Left lung (tissue), 10 donors: ENCODE data around the gene MGMT. TPM values are rescaled to one million over a fixed set of nuclear protein-coding genes. Genes with fewer than 3 reads are reported as not detected.

Experiments
- ATAC-seq: fragments of 200-7000 bp; cut with Tn5 transposase; one replicate; pipeline ENCODE4 v1.9.1; 2020; ENCODE audit warnings: moderate library complexity
- DNase-seq, 4 donors: peaks; one replicate each; pipeline ENCODE4 v3.0.0-alpha.2; 2013 to 2020
- H3K27ac ChIP-seq, 2 donors: fragments of 200-600 bp; sonication (generic) in 1 of 2; one replicate each; pipeline versions ENCODE4 v1.5.0 to v1.8.0; 2020 to 2021
- H3K27me3 ChIP-seq, 2 donors: fragments of 200-600 bp; sonication (generic) in 1 of 2; one replicate each; pipeline versions ENCODE4 v1.5.0 to v1.8.0; 2020 to 2021
- H3K36me3 ChIP-seq, 2 donors: fragments of 200-600 bp; sonication (generic) in 1 of 2; one replicate each; pipeline versions ENCODE4 v1.5.0 to v1.8.0; 2020 to 2021
- H3K4me1 ChIP-seq, 2 donors: fragments of 200-600 bp; one replicate each; pipeline ENCODE4 v1.8.0; 2021
- H3K4me3 ChIP-seq, 2 donors: fragments of 200-600 bp; sonication (generic) in 1 of 2; one replicate each; pipeline versions ENCODE4 v1.5.0 to v1.8.0; 2020 to 2021; ENCODE audit warnings: mild to moderate bottlenecking in 1 of 2
- H3K9me3 ChIP-seq, 2 donors: fragments of 200-600 bp; sonication (generic) in 1 of 2; one replicate each; pipeline versions ENCODE4 v1.5.0 to v1.8.0; 2020 to 2021
- CTCF ChIP-seq, 2 donors: fragments of 200-600 bp; sonication (generic) in 1 of 2; IDR thresholded peaks; one replicate each; pipeline versions ENCODE4 v1.5.0 to v1.8.0; 2021; ENCODE audit warnings: antibody characterized with exemption in 2 of 2
- intact Hi-C, 2 donors: fragments of 100-400 bp; cut with DNase I; formaldehyde crosslinking; loops; one replicate each; pipeline versions ENCODE4 v1.11.2 to v1.14.2; 2022
- polyA plus RNA-seq, 6 donors: library from polyadenylated mRNA; unstranded; fragments of 120-200 nt; gene quantifications; one replicate each; pipeline ENCODE4 v1.2.1, GENCODE V29; 2013; ENCODE audit not compliant: insufficient read length in 6 of 6
- total RNA-seq, 2 donors: library from RNA; stranded (reverse); fragmentation: NEBNext Ultra II Directional; extraction: Animal tissue kit (Norgen Biotek cat#: 25700); gene quantifications; one replicate each; pipeline ENCODE4 v1.2.1, GENCODE V29; 2021
- donor health status: DM: no; HTN: yes; CAD: no.
- donor health status: DM: no; HTN: no; CAD: no.

The MGMT gene
- total and polyA plus RNA-seq, 8 donors: 13.1 to 25.5 (median 17.0) TPM

GRCh38 chr10:129449893-129450292 lies 17.1 kb upstream of the MGMT start:
- H3K27ac ChIP-seq: no peak overlapping the region
- intact Hi-C loops: no loop called here
- H3K9me3 ChIP-seq: no peaks in the 10 kb centered on the region

GRCh38 chr10:129450391-129450790 lies 16.6 kb upstream of the MGMT start:
- ATAC-seq: no peak
- intact Hi-C loops: no loop called here
- TF ChIP-seq CTCF (IDR thresholded peaks at IDR 0.05): no peak

More at GRCh38 chr10:129449893-129450292, 17.1 kb upstream of the MGMT start:
- Histone ChIP-seq H3K4me1 (no peaks in the 10 kb centered on the region), H3K36me3 (no peaks in the 10 kb centered on the region), H3K4me3 (no peak overlapping the region), H3K27me3 (peaks cover 0 to 14% of the 10 kb centered on the region in 2 donors)
- ATAC-seq (no peak), DNase-seq (no peak)
- TF ChIP-seq CTCF (IDR thresholded peaks at IDR 0.05): no peak

GRCh38 chr10:129455625-129456024 lies 11.4 kb upstream of the MGMT start:
- H3K9me3 ChIP-seq: no peaks in the 10 kb centered on the region
- H3K4me1 ChIP-seq: no peaks in the 10 kb centered on the region
- H3K4me3 ChIP-seq: no peak overlapping the region
- intact Hi-C loops: no loop called here
- peaks cover 0 to 53% of the 10 kb centered on the region in 2 donors for H3K27me3 ChIP-seq
- no peaks in the 10 kb centered on the region for H3K36me3 ChIP-seq
- ATAC-seq (no peak), DNase-seq (no peak)
- no peak for TF ChIP-seq CTCF (IDR thresholded peaks at IDR 0.05)
- no peak overlapping the region for H3K27ac ChIP-seq

More at GRCh38 chr10:129450391-129450790, 16.6 kb upstream of the MGMT start:
- Histone ChIP-seq H3K9me3 (no peaks in the 10 kb centered on the region), H3K4me3 (no peak overlapping the region), H3K27ac (no peak overlapping the region), H3K27me3 (peaks cover 0 to 19% of the 10 kb centered on the region in 2 donors), H3K36me3 (no peaks in the 10 kb centered on the region), H3K4me1 (no peaks in the 10 kb centered on the region)
- no peak for DNase-seq

GRCh38 chr10:129459762-129460539 lies 7.1 kb upstream of the MGMT start:
- H3K27me3 ChIP-seq: peaks cover 0 to 42% of the 10 kb centered on the region in 2 donors
- no peak for DNase-seq
- no peaks in the 10 kb centered on the region for H3K4me1 ChIP-seq
- intact Hi-C loops: no loop called here
- H3K9me3 ChIP-seq: no peaks in the 10 kb centered on the region
- no peak overlapping the region for H3K4me3 ChIP-seq
- H3K36me3 ChIP-seq: no peaks in the 10 kb centered on the region
- no peak overlapping the region for H3K27ac ChIP-seq
- no peak for TF ChIP-seq CTCF (IDR thresholded peaks at IDR 0.05)
- ATAC-seq: no peak

- DNase-seq: no peak
- Histone ChIP-seq H3K4me3 (no peak overlapping the region), H3K36me3 (no peaks in the 10 kb centered on the region), H3K27me3 (peaks cover 0 to 20% of the 10 kb centered on the region in 2 donors), H3K27ac (no peak overlapping the region), H3K4me1 (peaks cover 0 to 8% of the 10 kb centered on the region in 2 donors), H3K9me3 (no peaks in the 10 kb centered on the region)
- no peak for ATAC-seq
- intact Hi-C loops: no loop called here
- TF ChIP-seq CTCF (IDR thresholded peaks at IDR 0.05): no peak
Measured at GRCh38 chr10:129462257-129462795, 4.7 kb upstream of the MGMT start.
